HG03342 (cell line): ENCODE measurements around the gene UNC93A.
"Not testable (repeated sequence)": the region's sequence is repeated elsewhere in the genome, so short reads cannot be mapped to it uniquely, and the experiment has no call there.

ENCODE experiments used
- ATAC-seq: cut with Tn5 transposase; IDR thresholded peaks from one replicate; pipeline ENCODE4 v1.9.1; 2021; ENCODE audit warnings: mild to moderate bottlenecking, moderate library complexity; ENCODE audit not compliant: unreplicated experiment

UNC93A gene

GRCh38 chr6:167290786-167291622 lies at the start of gene UNC93A:
TSS of gene UNC93A (plus strand) at chr6:167291315. CDS start at chr6:167291490, 175 bp downstream.
- ATAC-seq, result no peak

GRCh38 chr6:167241321-167242134 lies 49.6 kb upstream of the UNC93A start:
- ATAC-seq, result not testable (repeated sequence)

GRCh38 chr6:167242135-167242506 lies 49.0 kb upstream of the UNC93A start:
- not testable (repeated sequence) for ATAC-seq

DNA sequence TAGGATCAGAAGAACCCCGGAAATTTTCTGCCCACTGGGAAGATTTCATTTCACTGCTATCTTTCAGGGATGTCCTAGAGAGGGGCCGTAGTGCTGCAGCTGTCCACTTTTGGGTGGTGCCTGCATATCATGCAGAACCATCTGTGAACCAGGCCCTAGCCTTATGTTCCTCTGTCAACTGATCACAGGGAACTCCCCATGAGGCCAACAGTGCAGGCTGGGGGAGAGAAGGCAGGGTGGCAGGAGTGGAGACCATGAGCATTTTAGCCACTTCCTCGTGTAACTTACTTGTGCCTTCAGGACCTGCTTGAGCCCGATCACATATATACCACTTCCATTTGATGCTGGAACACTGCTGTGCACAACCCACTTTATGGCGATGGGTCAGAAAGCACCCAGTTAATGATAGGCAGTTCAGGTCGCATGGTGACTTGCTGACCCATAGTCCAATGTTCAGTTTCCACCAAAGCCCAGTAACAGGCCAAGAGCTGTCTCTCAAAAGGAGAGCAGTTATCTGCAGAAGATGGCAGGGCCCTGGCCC lies 48.5 kb upstream of the UNC93A start:
- not testable (repeated sequence) for ATAC-seq

DNA sequence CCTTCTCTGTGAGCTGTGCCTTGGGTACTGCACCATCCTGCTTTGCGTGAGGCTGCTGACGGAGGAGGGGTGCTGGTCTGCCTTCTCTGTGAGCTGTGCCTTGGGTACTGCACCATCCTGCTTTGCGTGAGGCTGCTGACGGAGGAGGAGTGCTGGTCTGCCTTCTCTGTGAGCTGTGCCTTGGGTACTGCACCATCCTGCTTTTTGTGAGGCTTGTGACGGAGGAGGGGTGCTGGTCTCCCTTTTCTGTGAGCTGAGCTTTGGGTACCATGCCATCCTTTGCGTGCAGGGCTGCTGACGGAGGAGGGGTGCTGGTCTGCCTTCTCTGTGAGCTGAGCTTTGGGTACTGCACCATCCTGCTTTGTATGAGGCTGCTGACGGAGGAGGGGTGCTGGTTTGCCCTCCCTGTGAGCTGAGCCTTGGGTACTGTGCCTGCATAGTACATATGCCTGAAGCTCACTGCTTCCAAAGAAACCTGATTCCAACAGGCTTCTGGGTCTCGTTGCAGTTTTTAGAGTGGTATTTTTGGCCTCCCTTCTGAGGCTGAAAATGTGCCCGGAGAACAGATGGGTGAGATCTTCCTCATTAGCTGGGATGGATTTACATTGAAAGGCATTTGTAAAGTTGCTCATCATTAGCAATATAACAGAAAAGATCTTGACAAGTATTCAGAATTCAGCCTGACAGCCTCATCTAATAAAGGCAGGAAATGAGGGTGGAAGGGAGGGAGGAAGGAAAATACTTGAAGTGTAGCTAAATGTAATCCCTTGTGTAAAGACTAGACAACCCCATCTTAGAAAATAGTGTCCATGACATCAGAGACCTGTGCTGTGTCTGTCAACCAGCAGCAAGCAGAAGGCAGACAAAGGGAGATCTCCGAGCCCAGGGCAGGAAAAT lies 46.8 kb upstream of the UNC93A start:
- no peak for ATAC-seq

- no peak for ATAC-seq
These were observed 46.1 kb upstream of the UNC93A start for GRCh38 chr6:167244991-167245390.

- ATAC-seq, result no peak
These were observed 45.5 kb upstream of the UNC93A start for GRCh38 chr6:167245591-167245990.

DNA sequence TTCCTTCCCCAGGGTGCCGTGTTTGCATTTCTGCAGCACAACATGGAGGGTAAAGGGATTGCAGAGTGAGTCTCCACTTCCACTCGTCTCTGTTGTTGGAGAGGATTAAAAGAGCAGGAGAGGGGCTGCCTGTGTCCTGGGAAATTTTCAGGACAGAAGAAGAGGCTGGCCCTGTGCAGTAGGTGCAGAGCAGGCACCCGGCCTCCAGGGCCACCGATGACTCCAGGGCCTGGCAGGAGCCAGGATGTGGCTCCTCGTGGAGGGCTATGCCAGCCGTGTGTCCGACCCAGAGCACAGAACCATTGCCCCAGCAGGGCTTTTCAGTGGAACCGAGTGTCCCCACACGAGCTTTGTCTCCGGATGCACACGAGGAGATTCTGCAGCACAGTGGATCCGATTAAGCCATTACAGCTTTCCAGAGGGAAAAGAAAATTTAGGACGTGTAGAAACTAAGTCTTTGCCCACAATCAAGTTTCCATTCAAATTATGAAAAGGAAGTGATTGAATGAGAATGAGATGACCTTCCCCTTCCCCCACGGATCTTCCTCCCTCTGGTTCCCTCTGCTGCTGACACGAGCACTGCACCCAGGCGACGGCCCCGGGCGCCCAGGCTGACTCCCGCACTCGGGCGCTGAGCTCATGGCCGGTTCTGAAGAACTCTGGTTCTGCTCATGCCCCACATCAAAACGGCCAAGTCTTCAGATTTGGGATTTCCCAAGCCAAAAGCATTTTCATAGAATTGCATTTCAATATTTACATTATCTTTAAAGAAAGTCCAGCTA lies 43.1 kb upstream of the UNC93A start:
- ATAC-seq, result no peak

- not testable (repeated sequence) for ATAC-seq
These were observed 42.1 kb upstream of the UNC93A start for GRCh38 chr6:167248878-167249455.

GRCh38 chr6:167252271-167252670 lies 38.8 kb upstream of the UNC93A start:
- no peak for ATAC-seq

GRCh38 chr6:167255918-167256553 lies 35.1 kb upstream of the UNC93A start:
- no peak for ATAC-seq

DNA sequence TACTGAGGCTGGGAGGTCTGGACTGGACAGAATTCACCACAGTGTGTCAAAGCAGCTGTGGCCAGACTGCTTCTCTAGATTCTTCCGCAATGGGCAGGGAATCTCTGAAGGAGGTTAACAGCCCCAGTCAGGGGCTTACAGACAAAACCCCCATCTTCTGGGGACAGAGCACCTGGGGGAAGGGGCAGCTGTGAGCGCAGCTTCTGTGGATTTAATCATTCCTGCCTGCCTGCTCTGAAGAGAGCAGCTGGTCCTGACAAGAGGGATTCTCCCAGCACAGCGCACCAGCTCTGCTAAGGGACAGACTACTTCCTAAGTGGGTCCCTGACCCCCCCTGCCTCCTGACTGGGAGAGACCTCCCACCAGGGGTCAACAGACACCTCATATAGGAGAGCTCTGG lies 32.5 kb upstream of the UNC93A start:
- no peak for ATAC-seq

- ATAC-seq, result not testable (repeated sequence)
These were observed 24.9 kb upstream of the UNC93A start for GRCh38 chr6:167266057-167266829.

DNA sequence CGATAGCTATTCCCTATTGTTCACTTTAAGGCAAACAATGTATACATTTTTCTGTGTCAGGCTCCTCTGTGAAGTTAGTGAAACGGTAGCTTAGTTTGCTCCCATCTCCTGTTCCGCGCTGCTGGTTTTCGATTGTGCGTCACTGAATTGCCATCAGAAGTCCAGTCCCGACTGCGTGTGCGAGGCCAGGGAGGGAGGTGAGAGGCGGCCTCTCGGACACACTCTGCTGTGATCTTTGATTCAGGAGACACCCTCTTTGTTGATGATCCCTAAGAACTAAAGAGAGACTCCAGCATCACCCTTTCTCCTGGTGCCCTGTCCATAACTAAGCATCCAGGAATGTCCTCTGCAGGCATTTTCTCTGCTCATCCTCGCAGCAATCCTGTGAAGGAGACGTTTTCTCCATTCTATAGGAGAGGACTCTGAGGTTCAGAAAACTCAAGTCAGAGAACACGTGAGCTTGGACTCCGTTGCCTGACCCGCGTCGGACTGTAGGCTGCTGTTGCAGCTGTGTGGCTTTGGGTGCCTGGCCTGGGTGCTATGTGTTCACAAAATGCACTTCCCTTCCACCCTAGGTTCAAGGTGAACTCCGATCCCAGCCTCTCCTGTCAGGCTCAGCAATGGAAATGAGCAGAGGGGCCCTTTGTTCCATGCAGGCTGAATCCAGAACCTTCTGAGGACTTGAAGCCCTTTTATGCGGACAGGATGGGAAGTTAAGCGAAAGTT lies 24.1 kb upstream of the UNC93A start:
- no peak for ATAC-seq

DNA sequence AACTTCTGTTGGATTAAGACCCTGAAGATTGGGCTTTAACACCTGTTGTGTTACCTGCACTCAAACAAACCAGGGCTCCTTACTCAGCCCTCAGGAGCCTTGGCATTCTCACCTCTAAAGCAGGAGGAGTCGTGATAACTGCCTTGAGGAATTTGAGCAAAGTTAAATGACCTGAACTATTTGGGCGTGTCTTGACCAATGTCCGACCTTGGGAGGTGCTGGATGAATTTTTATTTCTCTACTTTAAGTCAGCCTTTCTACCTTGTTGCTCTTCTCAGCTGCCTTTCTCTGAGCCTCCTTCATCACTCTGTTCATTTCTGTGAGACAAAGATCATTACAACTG lies 23.6 kb upstream of the UNC93A start:
- not testable (repeated sequence) for ATAC-seq

- ATAC-seq, result no peak
These were observed 23.2 kb upstream of the UNC93A start for GRCh38 chr6:167267921-167268401.

DNA sequence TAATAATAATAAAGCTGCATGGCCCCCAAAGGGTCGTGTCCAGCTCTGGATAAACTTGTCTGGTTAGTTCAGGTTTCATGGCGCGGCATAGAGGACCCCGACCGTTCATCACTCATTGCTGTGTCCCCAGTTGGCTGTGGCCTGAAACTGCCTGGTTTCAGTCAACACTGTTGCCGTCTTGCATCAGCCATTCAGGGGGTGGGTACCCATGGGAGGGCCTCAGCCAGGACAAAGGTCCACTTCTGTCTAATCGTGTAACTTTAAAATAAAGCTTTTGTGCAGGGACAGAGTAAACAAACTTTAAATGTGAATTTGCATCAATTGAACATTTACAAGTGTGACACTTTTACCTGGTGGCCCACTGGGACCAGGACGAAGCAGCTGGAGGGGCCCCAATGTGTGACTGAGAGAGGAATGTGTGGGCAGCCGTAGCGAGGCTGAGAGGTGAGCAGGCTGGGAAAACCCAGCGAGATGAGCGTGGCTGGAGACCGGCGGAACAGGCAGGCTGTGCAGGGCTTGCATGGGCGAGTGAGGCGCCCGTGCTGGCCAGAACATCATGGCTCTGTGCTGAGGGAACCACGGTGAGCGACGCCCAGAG lies 22.3 kb upstream of the UNC93A start:
- ATAC-seq, result no peak
